GM23338 (cell line): ENCODE data around the gene DBH. TPM values are rescaled to one million over a fixed set of nuclear protein-coding genes. Genes with fewer than 3 reads are reported as not detected.

ENCODE experiments used
- ATAC-seq: fragments of 200-7000 bp; cut with Tn5 transposase; 3 replicates; pipeline ENCODE4 v1.9.1; 2020
- DNase-seq: peaks from one replicate; pipeline ENCODE4 v3.0.0-alpha.2; 2015; ENCODE audit warnings: low spot score
- H2AFZ ChIP-seq: fragments of 200-600 bp; sonication (generic); 2 replicates; pipeline ENCODE4 v1.8.0; 2016; ENCODE audit warnings: antibody characterized with exemption, mild to moderate bottlenecking, moderate library complexity
- H3F3A ChIP-seq: fragments of 200-600 bp; sonication (generic); replicated peaks from 2 replicates; pipeline ENCODE4 v1.8.0; 2017; ENCODE audit warnings: antibody characterized with exemption, mixed run types, low read depth
- H3K27ac ChIP-seq: fragments of 200-600 bp; sonication (generic); 2 replicates; pipeline ENCODE4 v1.6.1; 2016; ENCODE audit warnings: low read depth
- H3K27me3 ChIP-seq: fragments of 200-600 bp; sonication (generic); 2 replicates; pipeline ENCODE4 v1.8.0; 2016; ENCODE audit warnings: mild to moderate bottlenecking, mixed run types, moderate library complexity; ENCODE audit not compliant: insufficient read depth
- H3K36me3 ChIP-seq: fragments of 200-600 bp; sonication (generic); 2 replicates; pipeline ENCODE4 v1.8.0; 2016; ENCODE audit warnings: mild to moderate bottlenecking; ENCODE audit not compliant: insufficient read depth
- H3K4me1 ChIP-seq: fragments of 200-600 bp; sonication (generic); 2 replicates; pipeline ENCODE4 v1.8.0; 2016; ENCODE audit warnings: mild to moderate bottlenecking, moderate library complexity; ENCODE audit not compliant: insufficient read depth
- H3K4me2 ChIP-seq: fragments of 200-600 bp; sonication (generic); 2 replicates; pipeline ENCODE4 v1.7.1; 2017; ENCODE audit warnings: mixed run types
- H3K4me3 ChIP-seq: fragments of 200-600 bp; sonication (generic); 2 replicates; pipeline ENCODE4 v1.6.1; 2016; ENCODE audit warnings: mixed run types
- H3K79me2 ChIP-seq: fragments of 200-600 bp; sonication (generic); replicated peaks from 2 replicates; pipeline ENCODE4 v1.8.0; 2017; ENCODE audit warnings: mild to moderate bottlenecking; ENCODE audit not compliant: insufficient read depth
- H3K9me2 ChIP-seq: fragments of 200-600 bp; sonication (generic); 2 replicates; pipeline ENCODE4 v1.8.0; 2017; ENCODE audit not compliant: insufficient read depth
- H4K20me1 ChIP-seq: fragments of 200-600 bp; sonication (generic); replicated peaks from 2 replicates; pipeline ENCODE4 v1.8.0; 2017; ENCODE audit warnings: mild to moderate bottlenecking; ENCODE audit not compliant: insufficient read depth
- H3K27ac Mint-ChIP-seq: 2 replicates; pipeline ENCODE4 v1.8.0; 2020; ENCODE audit warnings: inconsistent platforms, mild to moderate bottlenecking, moderate library complexity, mixed read lengths
- H3K27me3 Mint-ChIP-seq: 3 replicates; pipeline ENCODE4 v1.8.0; 2022; ENCODE audit warnings: low read depth, mild to moderate bottlenecking, moderate library complexity, mixed read lengths, inconsistent platforms; ENCODE audit not compliant: insufficient read depth, poor library complexity
- H3K36me3 Mint-ChIP-seq: 3 replicates; pipeline ENCODE4 v1.8.0; 2021; ENCODE audit warnings: low read depth, mild to moderate bottlenecking, inconsistent platforms, moderate library complexity, mixed read lengths
- H3K4me1 Mint-ChIP-seq: 3 replicates; pipeline ENCODE4 v1.8.0; 2020; ENCODE audit warnings: mild to moderate bottlenecking, inconsistent platforms, mixed read lengths
- H3K4me3 Mint-ChIP-seq: 3 replicates; pipeline ENCODE4 v1.8.0; 2021; ENCODE audit warnings: moderate library complexity, mild to moderate bottlenecking, inconsistent platforms, mixed read lengths
- H3K9me3 Mint-ChIP-seq: 3 replicates; pipeline ENCODE4 v1.8.0; 2020; ENCODE audit warnings: moderate library complexity, mild to moderate bottlenecking, inconsistent platforms, mixed read lengths
- CREB1 ChIP-seq: fragments of 250-450 bp; sonication (Bioruptor Pico); IDR thresholded peaks from 2 replicates; pipeline ENCODE4 v1.5.0; 2020; ENCODE audit warnings: low read depth, mild to moderate bottlenecking, moderate library complexity
- CTCF ChIP-seq, 2 experiments: fragments of 200-600 bp in 1 of 2; sonication (generic) in 1 of 2; conservative IDR thresholded peaks; 2 replicates each; pipeline versions ENCODE4 v1.5.1 to v1.6.1; 2016 to 2017; ENCODE audit warnings: antibody characterized with exemption in 2 of 2, low read depth in 2 of 2, mild to moderate bottlenecking in 2 of 2, moderate library complexity in 1 of 2
- ETS1 ChIP-seq: IDR thresholded peaks from 2 replicates; pipeline ENCODE4 v1.6.1; 2016; ENCODE audit warnings: antibody characterized with exemption
- EZH2 ChIP-seq: fragments of 200-600 bp; sonication (generic); IDR thresholded peaks from one replicate; pipeline ENCODE4 v1.8.0; 2017; ENCODE audit warnings: antibody characterized with exemption, mild to moderate bottlenecking, low read depth; ENCODE audit not compliant: unreplicated experiment
- EZH2phosphoT487 ChIP-seq: fragments of 200-600 bp; sonication (generic); IDR thresholded peaks from one replicate; pipeline ENCODE4 v1.8.1; 2018; ENCODE audit warnings: antibody characterized with exemption; ENCODE audit not compliant: unreplicated experiment
- JUNB ChIP-seq: IDR thresholded peaks from one replicate; pipeline ENCODE4 v1.6.1; 2016; ENCODE audit warnings: antibody characterized with exemption; ENCODE audit not compliant: unreplicated experiment
- NANOG ChIP-seq: IDR thresholded peaks from 2 replicates; pipeline ENCODE4 v1.6.1; 2016; ENCODE audit warnings: antibody characterized with exemption, borderline replicate concordance
- POLR2AphosphoS5 ChIP-seq: IDR thresholded peaks from 2 replicates; pipeline ENCODE4 v1.6.1; 2016; ENCODE audit warnings: antibody characterized with exemption, low read depth
- REST ChIP-seq: IDR thresholded peaks from one replicate; pipeline ENCODE4 v1.6.1; 2018; ENCODE audit warnings: antibody characterized with exemption; ENCODE audit not compliant: unreplicated experiment
- STAT1 ChIP-seq: IDR thresholded peaks from one replicate; pipeline ENCODE4 v1.6.1; 2016; ENCODE audit warnings: antibody characterized with exemption; ENCODE audit not compliant: unreplicated experiment
- ZNF114 ChIP-seq: fragments of 250-450 bp; sonication (Bioruptor Pico); IDR thresholded peaks from 2 replicates; pipeline ENCODE4 v1.5.0; 2020; ENCODE audit warnings: mild to moderate bottlenecking, moderate library complexity
- ZNF331 ChIP-seq: fragments of 250-450 bp; sonication (Bioruptor Pico); IDR thresholded peaks from 2 replicates; pipeline ENCODE4 v1.5.0; 2020; ENCODE audit warnings: low read depth, mild to moderate bottlenecking, moderate library complexity
- ZNF462 ChIP-seq: fragments of 250-450 bp; sonication (Bioruptor Pico); IDR thresholded peaks from 2 replicates; pipeline ENCODE4 v1.5.0; 2020; ENCODE audit warnings: mild to moderate bottlenecking, moderate library complexity
- polyA plus RNA-seq: library from polyadenylated mRNA; unstranded; fragments of >200 nt; fragmentation: Nextera tagmentation; extraction: Ambion mirVana; gene quantifications from 2 replicates; pipeline ENCODE4 v1.2.1, GENCODE V29; 2016
- total RNA-seq: library from RNA; depleted of rRNA; stranded (reverse); fragments of >200 nt; shearing (Covaris generic); gene quantifications from 2 replicates; pipeline ENCODE4 v1.2.3, GENCODE V29; 2014

DBH gene
- total and polyA plus RNA-seq, 2 experiments from 2014 or later = 0.08 to 0.24 TPM

- Histone ChIP-seq H3K4me1 (peaks cover 11% of the 10 kb centered on the region), H3K27me3 (no peaks in the 10 kb centered on the region), H4K20me1 (no peaks in the 10 kb centered on the region), H3K9me2 (no peaks in the 10 kb centered on the region), H3K27ac (no peak overlapping the region), H3K79me2 (no peaks in the 10 kb centered on the region), H3K36me3 (no peaks in the 10 kb centered on the region), H2AFZ (no peak overlapping the region), H3F3A (no peaks in the 10 kb centered on the region), H3K4me3 (no peak overlapping the region), H3K4me2 (no peak overlapping the region)
- peaks cover 17% of the 10 kb centered on the region for H3K4me1 Mint-ChIP-seq
- TF ChIP-seq CTCF (conservative IDR thresholded peaks at IDR 0.05; ENCODE audit: low read depth in 2 of 2) (no peak), EZH2phosphoT487 (no peak), ETS1 (no peak), ZNF114 (no peak), STAT1 (no peak), ZNF462 (no peak), NANOG (no peak), EZH2 (no peak), POLR2AphosphoS5 (no peak), JUNB (no peak), ZNF331 (CRISPR knock-in tag) (no peak), CREB1 (CRISPR knock-in tag) (no peak), REST (no peak)
- DNase-seq = no peak
- no peaks in the 10 kb centered on the region for H3K36me3 Mint-ChIP-seq
- H3K9me3 Mint-ChIP-seq = no peaks in the 10 kb centered on the region
- H3K27me3 Mint-ChIP-seq = peaks cover 4% of the 10 kb centered on the region
- ATAC-seq = no peak
- H3K27ac Mint-ChIP-seq = no peak overlapping the region
- H3K4me3 Mint-ChIP-seq = no peak overlapping the region
These were observed 5.9 kb downstream of the DBH start for GRCh38 chr9:133641861-133642595.
